ENCODE measurements around the gene TAGLN.

GRCh38 chr11:117195761-117196160, 3.4 kb upstream of the TAGLN start:
- no peak for TF ChIP-seq CTCF (IDR thresholded peaks at IDR 0.05)
- TF ChIP-seq POLR2A (IDR thresholded peaks at IDR 0.05), result no peak

Measured in testis (tissue), 2 donors.